MM.1S (cell line): ENCODE data around the gene LPIN1.

Experiments used
- DNase-seq: peaks from one replicate; pipeline ENCODE4 v3.0.0-alpha.2; 2015
- H2AFZ ChIP-seq: fragments of 300-600 bp; sonication (generic); 2 replicates; pipeline ENCODE4 v1.6.0; 2016; ENCODE audit warnings: antibody characterized with exemption, low read length
- H3F3A ChIP-seq: fragments of 300-600 bp; sonication (generic); 2 replicates; pipeline ENCODE4 v1.6.1; 2016; ENCODE audit warnings: mild to moderate bottlenecking, antibody characterized with exemption, low read length, moderate library complexity, mixed read lengths; ENCODE audit not compliant: insufficient read depth
- H3K27ac ChIP-seq: fragments of 300-600 bp; sonication (generic); 2 replicates; pipeline ENCODE4 v1.5.1; 2016; ENCODE audit warnings: mild to moderate bottlenecking, low read length
- H3K27me3 ChIP-seq: fragments of 300-600 bp; sonication (generic); replicated peaks from 2 replicates; pipeline ENCODE4 v1.6.0; 2016; ENCODE audit warnings: low read length; ENCODE audit not compliant: insufficient read depth
- H3K36me3 ChIP-seq: fragments of 300-600 bp; sonication (generic); replicated peaks from 2 replicates; pipeline ENCODE4 v1.6.1; 2016; ENCODE audit warnings: mild to moderate bottlenecking, low read length, mixed read lengths; ENCODE audit not compliant: insufficient read depth
- H3K4me1 ChIP-seq: fragments of 300-600 bp; sonication (generic); 2 replicates; pipeline ENCODE4 v1.6.1; 2016; ENCODE audit warnings: low read length, mixed read lengths
- H3K4me2 ChIP-seq: fragments of 300-600 bp; sonication (generic); 2 replicates; pipeline ENCODE4 v1.6.0; 2016; ENCODE audit warnings: low read depth, low read length
- H3K4me3 ChIP-seq: fragments of 300-600 bp; sonication (generic); 2 replicates; pipeline ENCODE4 v1.5.1; 2016; ENCODE audit warnings: low read length, mixed read lengths
- H3K79me2 ChIP-seq: fragments of 300-600 bp; sonication (generic); 2 replicates; pipeline ENCODE4 v1.6.1; 2016; ENCODE audit warnings: mixed run types, low read length, mixed read lengths
- H3K9ac ChIP-seq: fragments of 300-600 bp; sonication (generic); 2 replicates; pipeline ENCODE4 v1.6.1; 2016; ENCODE audit warnings: low read length, mixed read lengths
- H3K9me2 ChIP-seq: fragments of 300-600 bp; sonication (generic); replicated peaks from 2 replicates; pipeline ENCODE4 v1.6.1; 2016; ENCODE audit warnings: mild to moderate bottlenecking, low read length, mixed read lengths; ENCODE audit not compliant: insufficient read depth
- H3K9me3 ChIP-seq: fragments of 300-600 bp; sonication (generic); replicated peaks from 2 replicates; pipeline ENCODE4 v1.6.1; 2016; ENCODE audit warnings: mild to moderate bottlenecking, low read length, mixed read lengths; ENCODE audit not compliant: insufficient read depth
- H4K20me1 ChIP-seq: fragments of 300-600 bp; sonication (generic); 2 replicates; pipeline ENCODE4 v1.6.1; 2016; ENCODE audit warnings: mild to moderate bottlenecking, low read length, moderate library complexity, mixed read lengths; ENCODE audit not compliant: insufficient read depth
- CTCF ChIP-seq: fragments of 300-600 bp; sonication (generic); IDR thresholded peaks from 2 replicates; pipeline ENCODE4 v1.5.1; 2016; ENCODE audit warnings: antibody characterized with exemption, low read length, mixed read lengths
- EZH2 ChIP-seq: fragments of 300-600 bp; sonication (generic); optimal IDR thresholded peaks from 2 replicates; pipeline ENCODE3; 2017; ENCODE audit warnings: low read depth, mild to moderate bottlenecking, antibody characterized with exemption, low read length, mixed read lengths
- EZH2phosphoT487 ChIP-seq: fragments of 300-600 bp; sonication (generic); IDR thresholded peaks from 2 replicates; pipeline ENCODE4 v1.6.1; 2018; ENCODE audit warnings: antibody characterized with exemption, low read length

The LPIN1 gene

GRCh38 chr2:11822746-11823451 is 76.5 kb downstream of the LPIN1 start:
- no peaks in the 10 kb centered on the region for H3K79me2 ChIP-seq
- DNase-seq, result no peak
- H4K20me1 ChIP-seq, result peaks cover 9% of the 10 kb centered on the region; the same call in 1 of the 2 replicates
- H2AFZ ChIP-seq, result no peak overlapping the region
- peaks cover 5% of the 10 kb centered on the region; the same call in 1 of the 2 replicates for H3F3A ChIP-seq
- no peak for TF ChIP-seq EZH2phosphoT487
- no peak for TF ChIP-seq EZH2
- TF ChIP-seq CTCF, result no peak
- H3K36me3 ChIP-seq, result peaks cover 41% of the 10 kb centered on the region
- H3K27me3 ChIP-seq, result no peaks in the 10 kb centered on the region
- no peak overlapping the region for H3K9ac ChIP-seq
- no peaks in the 10 kb centered on the region for H3K9me3 ChIP-seq
- H3K4me3 ChIP-seq, result no peak overlapping the region
- H3K4me1 ChIP-seq, result peaks cover 6% of the 10 kb centered on the region
- H3K27ac ChIP-seq, result no peak overlapping the region
- H3K4me2 ChIP-seq, result no peak overlapping the region
- H3K9me2 ChIP-seq, result no peaks in the 10 kb centered on the region

- DNase-seq, result no peak
- TF ChIP-seq CTCF (no peak), EZH2phosphoT487 (no peak), EZH2 (no peak)
- Histone ChIP-seq H3K4me1 (peaks cover 24% of the 10 kb centered on the region), H2AFZ (no peak overlapping the region), H3K79me2 (no peaks in the 10 kb centered on the region), H3F3A (peaks cover 24% of the 10 kb centered on the region), H3K4me3 (no peak overlapping the region), H4K20me1 (peaks cover 13% of the 10 kb centered on the region; the same call in 1 of the 2 replicates), H3K9me2 (no peaks in the 10 kb centered on the region), H3K9ac (no peak overlapping the region), H3K36me3 (peaks cover 32% of the 10 kb centered on the region), H3K4me2 (no peak overlapping the region), H3K27me3 (no peaks in the 10 kb centered on the region), H3K27ac (no peak overlapping the region), H3K9me3 (no peaks in the 10 kb centered on the region)
These were observed 78.7 kb downstream of the LPIN1 start for GRCh38 chr2:11824901-11825828.

GRCh38 chr2:11827547-11827946 is 81.1 kb downstream of the LPIN1 start:
- no peaks in the 10 kb centered on the region for H3K9me2 ChIP-seq
- no peaks in the 10 kb centered on the region for H3K9me3 ChIP-seq
- H3K9ac ChIP-seq, result no peak overlapping the region
- H3K36me3 ChIP-seq, result peaks cover 19% of the 10 kb centered on the region
- H4K20me1 ChIP-seq, result peaks cover 15% of the 10 kb centered on the region; the same call in 1 of the 2 replicates
- no peak overlapping the region for H2AFZ ChIP-seq
- H3K27ac ChIP-seq, result no peak overlapping the region
- no peak overlapping the region for H3K4me2 ChIP-seq
- H3K4me3 ChIP-seq, result no peak overlapping the region
- H3K27me3 ChIP-seq, result peaks cover 22% of the 10 kb centered on the region
- no peaks in the 10 kb centered on the region for H3K79me2 ChIP-seq
- peak; percentile 21 for DNase-seq
- TF ChIP-seq EZH2phosphoT487 (no peak), EZH2 (no peak), CTCF (no peak)
- H3K4me1 ChIP-seq, result peaks cover 30% of the 10 kb centered on the region
- peaks cover 28% of the 10 kb centered on the region for H3F3A ChIP-seq
